Activated CD4-positive, alpha-beta T cell treated with anti-CD3 and anti-CD28 coated beads for 1 hour (primary cell): ENCODE measurements around the gene SREK1.

Source experiments
- DNase-seq: peaks from one replicate; pipeline ENCODE4 v3.0.0-alpha.2; 2020

The SREK1 gene

DNA sequence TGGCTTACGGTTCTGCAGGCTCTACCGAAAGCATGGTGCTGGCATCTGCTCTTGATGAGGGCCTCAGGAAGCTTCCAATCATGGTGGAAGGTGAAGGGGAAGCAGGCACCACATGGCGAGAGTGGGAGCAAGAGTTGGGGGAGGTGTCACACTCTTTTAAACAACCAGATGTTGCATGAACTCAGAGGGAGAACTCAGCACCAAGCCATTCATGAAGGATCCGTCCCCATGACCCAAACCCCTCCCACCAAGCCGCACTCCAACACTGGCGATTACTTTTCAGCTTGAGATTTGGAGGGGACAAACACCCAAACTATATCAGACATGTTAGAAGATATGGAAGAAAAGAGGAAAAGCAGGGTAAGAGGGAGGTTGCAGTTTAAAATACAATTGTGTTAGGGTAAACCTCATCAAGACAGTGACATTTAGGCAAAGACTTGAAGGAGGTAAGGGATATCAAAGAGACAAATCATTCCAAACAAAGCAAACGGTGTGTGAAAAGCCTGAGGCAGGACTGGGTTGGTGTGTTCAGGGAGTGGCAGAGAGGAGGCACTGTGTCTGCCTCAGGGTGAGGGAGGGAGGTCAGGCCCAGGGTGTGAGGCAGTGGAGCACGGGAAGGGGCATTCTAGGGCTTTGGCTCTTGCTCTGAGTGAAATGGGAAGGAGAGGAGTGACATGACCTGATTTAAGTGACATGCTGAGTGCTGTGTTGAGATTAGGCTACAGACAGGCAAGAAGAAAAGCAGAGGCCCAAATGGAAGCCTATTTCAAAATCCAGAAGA lies 80.9 kb downstream of the SREK1 start:
- no peak for DNase-seq

GRCh38 chr5:66230551-66230950 lies 86.5 kb downstream of the SREK1 start:
- DNase-seq: no peak

- no peak for DNase-seq
Observed at GRCh38 chr5:66231508-66231907, 87.4 kb downstream of the SREK1 start.

DNA sequence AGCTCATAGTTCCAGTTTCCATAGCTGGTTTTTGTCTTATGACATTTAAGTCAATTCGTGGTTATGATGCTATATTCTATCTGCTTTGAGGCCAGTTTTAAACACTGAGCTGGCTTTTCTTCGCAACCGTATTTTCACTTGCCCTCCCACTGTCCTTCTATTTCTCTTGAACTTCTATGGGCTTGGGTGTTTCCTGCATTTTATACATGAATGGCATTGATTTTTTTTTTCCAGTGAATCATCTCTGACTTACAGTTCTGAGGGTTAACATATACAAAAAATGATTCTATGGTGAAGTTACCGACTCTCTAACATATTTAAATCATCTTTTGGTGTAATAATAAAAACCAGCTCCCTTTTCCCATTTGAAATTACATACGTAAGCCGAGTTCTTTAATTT lies 88.2 kb downstream of the SREK1 start:
- DNase-seq: no peak

GRCh38 chr5:66232706-66233445 lies 88.8 kb downstream of the SREK1 start:
- no peak for DNase-seq
